Activated T-cell treated with anti-CD3 and anti-CD28 coated beads, Interleukin-2, amount 50 U/mL, for 24 hours (primary cell): ENCODE data around the gene TEX2.
A peak's percentile ranks its signal among the peaks of the same experiment; 100 is the strongest.

Source experiments
- DNase-seq: peaks from one replicate; pipeline ENCODE4 v3.0.0-alpha.2; 2020
- H3K27ac Mint-ChIP-seq: 2 replicates; pipeline ENCODE4 v1.8.0; 2020; ENCODE audit warnings: mild to moderate bottlenecking, mixed read lengths
- H3K27me3 Mint-ChIP-seq: 2 replicates; pipeline ENCODE4 v1.8.0; 2020; ENCODE audit warnings: mixed read lengths
- H3K36me3 Mint-ChIP-seq: 2 replicates; pipeline ENCODE4 v1.8.0; 2020; ENCODE audit warnings: low read depth, mixed read lengths
- H3K4me1 Mint-ChIP-seq: 2 replicates; pipeline ENCODE4 v1.8.0; 2020; ENCODE audit warnings: low read depth, mixed read lengths
- H3K4me3 Mint-ChIP-seq: 2 replicates; pipeline ENCODE4 v1.8.0; 2020; ENCODE audit warnings: mild to moderate bottlenecking, moderate library complexity, mixed read lengths
- H3K9me3 Mint-ChIP-seq: 2 replicates; pipeline ENCODE4 v1.8.0; 2020; ENCODE audit warnings: mixed read lengths

TEX2 gene, protein sequence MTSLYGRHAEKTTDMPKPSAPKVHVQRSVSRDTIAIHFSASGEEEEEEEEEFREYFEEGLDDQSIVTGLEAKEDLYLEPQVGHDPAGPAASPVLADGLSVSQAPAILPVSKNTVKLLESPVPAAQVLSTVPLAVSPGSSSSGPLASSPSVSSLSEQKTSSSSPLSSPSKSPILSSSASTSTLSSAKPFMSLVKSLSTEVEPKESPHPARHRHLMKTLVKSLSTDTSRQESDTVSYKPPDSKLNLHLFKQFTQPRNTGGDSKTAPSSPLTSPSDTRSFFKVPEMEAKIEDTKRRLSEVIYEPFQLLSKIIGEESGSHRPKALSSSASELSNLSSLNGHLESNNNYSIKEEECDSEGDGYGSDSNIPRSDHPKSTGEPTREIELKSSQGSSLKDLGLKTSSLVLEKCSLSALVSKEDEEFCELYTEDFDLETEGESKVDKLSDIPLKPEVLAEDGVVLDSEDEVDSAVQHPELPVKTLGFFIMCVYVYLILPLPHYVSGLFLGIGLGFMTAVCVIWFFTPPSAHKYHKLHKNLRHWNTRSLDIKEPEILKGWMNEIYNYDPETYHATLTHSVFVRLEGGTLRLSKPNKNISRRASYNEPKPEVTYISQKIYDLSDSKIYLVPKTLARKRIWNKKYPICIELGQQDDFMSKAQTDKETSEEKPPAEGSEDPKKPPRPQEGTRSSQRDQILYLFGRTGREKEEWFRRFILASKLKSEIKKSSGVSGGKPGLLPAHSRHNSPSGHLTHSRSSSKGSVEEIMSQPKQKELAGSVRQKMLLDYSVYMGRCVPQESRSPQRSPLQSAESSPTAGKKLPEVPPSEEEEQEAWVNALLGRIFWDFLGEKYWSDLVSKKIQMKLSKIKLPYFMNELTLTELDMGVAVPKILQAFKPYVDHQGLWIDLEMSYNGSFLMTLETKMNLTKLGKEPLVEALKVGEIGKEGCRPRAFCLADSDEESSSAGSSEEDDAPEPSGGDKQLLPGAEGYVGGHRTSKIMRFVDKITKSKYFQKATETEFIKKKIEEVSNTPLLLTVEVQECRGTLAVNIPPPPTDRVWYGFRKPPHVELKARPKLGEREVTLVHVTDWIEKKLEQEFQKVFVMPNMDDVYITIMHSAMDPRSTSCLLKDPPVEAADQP

DNA sequence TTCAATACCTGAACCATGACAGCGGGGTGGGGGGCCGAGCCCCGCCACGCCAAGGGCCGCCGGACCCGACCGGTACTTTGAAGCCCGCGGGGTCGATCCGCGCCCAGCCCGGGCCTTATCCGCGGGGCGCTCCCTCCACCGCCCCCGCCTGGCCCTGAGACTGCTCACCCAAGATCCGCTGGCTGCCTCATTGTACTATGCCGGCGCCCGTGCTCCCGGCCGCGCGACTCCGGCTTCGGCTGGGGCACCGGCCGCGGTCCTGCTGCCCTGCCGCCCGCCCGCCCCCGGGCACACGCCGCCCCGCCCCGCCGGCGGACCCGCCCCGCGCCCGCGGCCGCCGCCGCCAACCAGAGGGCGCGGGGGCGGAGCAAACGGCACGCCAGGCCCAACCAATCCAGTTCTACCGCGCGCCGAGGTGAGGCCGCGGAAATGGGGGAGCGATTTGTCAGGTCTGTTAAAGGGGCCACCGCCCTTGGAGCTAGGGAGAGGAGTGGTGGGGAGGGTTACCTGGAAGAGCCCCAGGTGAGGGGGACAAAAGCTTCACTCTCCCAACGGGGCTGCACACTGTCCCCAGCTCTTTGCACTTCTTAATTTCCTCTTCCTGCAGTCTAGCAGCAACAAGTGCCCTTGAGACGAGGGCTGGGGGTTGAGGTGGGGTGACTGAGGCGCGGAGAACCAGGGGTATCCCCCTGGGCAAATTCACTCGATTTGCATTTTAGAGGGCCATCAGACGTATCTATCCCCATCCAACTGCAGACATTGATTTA, at the start of gene TEX2:
Gene TEX2 (minus strand): TSS at position 261 of the 767 bp plus-strand sequence. CDS start 49,043 bp downstream, outside the sequence.
- peak within 1 kb of the TSS; percentile 93 for H3K27ac Mint-ChIP-seq

DNA sequence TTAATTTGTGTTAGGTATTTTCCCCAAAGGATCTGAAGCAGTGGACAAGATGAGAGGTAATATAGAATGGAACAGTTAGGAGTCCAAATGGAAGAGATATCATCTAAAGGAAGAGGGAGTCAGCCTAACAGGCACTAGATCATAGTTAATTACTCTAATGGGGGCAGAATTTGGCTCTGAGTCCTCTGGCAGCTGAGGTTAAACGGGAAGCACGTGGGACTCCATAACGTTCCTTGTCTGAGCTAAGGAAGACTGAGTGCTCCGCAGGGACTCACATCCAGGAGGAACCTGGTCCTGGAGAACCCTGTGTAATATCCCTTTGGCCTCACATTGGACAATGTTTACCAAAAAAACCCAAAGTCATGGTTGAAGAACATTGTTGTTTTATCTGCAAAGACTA, 46.6 kb upstream of the TEX2 start:
- Mint-ChIP-seq H3K27ac (no peak overlapping the region), H3K36me3 (no peaks in the 10 kb centered on the region), H3K27me3 (no peaks in the 10 kb centered on the region), H3K9me3 (no peaks in the 10 kb centered on the region), H3K4me1 (peaks cover 2% of the 10 kb centered on the region), H3K4me3 (no peak overlapping the region)
- no peak for DNase-seq

More for the DNA sequence above, at the start of gene TEX2:
- Mint-ChIP-seq H3K4me3 (peak within 1 kb of the TSS; percentile 90), H3K27me3 (peaks cover 3% of the 10 kb centered on the region), H3K4me1 (peaks cover 44% of the 10 kb centered on the region), H3K36me3 (peaks cover 4% of the 10 kb centered on the region), H3K9me3 (no peaks in the 10 kb centered on the region)
- DNase-seq = peak; percentile 90

DNA sequence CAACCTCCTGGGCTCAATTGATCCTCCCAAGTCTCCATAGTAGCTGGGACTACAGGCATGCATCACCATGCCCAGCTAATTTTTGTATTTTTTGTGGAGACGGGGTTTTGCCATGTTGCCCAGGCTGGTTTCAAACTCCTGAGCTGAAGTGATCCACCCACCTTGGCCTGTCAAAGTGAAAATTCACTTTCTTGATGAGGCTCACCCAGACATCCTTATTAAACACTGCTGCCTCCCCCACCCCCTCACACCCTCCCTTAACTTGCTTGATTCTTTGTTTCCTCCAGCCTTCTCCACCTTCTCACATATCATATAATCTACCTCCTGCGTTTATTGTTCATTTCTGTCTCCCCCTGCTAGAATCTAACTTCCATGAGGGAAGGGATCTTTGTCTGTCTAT, 46.0 kb upstream of the TEX2 start:
- Mint-ChIP-seq H3K4me1 (peaks cover 2% of the 10 kb centered on the region), H3K27me3 (no peaks in the 10 kb centered on the region), H3K27ac (no peak overlapping the region), H3K36me3 (no peaks in the 10 kb centered on the region), H3K4me3 (no peak overlapping the region), H3K9me3 (no peaks in the 10 kb centered on the region)
- DNase-seq = no peak

DNA sequence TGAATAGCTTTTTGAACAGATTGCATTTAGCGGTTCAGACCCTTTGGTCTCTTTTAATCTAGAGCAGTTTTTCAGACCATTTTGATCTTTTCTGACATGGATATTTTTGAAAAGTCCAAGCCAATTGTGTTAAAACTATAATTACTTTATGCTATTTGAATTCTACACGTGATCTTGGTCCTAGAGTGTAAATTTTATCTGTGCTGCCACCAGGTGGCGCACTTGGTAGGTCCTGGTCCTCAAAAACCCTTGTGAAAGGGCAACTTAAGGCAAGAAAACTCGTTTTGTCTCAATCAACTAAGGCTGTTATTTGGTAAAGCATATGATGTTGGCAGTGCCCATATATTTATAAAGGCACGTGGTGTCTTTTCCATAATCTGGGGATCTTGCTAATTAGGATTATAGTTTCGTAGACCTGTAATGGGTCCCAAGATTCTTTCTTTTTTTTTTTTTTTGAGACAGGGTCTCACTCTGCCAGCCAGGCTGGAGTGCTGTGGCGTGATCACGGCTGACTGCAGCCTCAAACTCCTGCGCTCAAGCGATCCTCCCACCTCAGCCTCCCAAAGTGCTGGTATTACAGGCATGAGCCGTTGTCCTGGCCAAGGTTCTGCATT, 43.9 kb upstream of the TEX2 start:
- Mint-ChIP-seq H3K4me3 (no peak overlapping the region), H3K4me1 (peaks cover 2% of the 10 kb centered on the region), H3K36me3 (no peaks in the 10 kb centered on the region), H3K9me3 (no peaks in the 10 kb centered on the region), H3K27ac (no peak overlapping the region), H3K27me3 (no peaks in the 10 kb centered on the region)
- DNase-seq = peak; percentile 75

DNA sequence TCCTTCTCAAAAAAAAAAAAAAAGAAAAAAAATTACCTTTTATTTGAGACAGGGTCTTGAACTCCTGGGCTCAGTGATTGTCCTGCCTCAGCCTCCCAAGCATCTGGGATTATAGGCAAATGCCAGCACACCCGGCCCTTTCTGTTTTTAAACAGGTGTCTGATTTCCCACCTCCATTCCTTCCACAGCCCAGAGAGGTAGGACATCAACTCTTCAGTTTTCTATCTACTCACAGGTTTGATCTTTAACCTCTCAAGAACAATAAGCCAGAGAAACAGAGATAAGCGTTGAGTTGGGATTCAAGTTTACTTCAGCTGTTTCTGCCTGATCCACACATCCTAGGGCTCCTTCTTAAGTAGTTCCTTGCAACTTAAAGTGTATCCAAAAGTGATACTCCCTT, 41.5 kb upstream of the TEX2 start:
- H3K36me3 Mint-ChIP-seq = no peaks in the 10 kb centered on the region
- peaks cover 2% of the 10 kb centered on the region for H3K4me1 Mint-ChIP-seq
- no peak for DNase-seq
- H3K27me3 Mint-ChIP-seq = no peaks in the 10 kb centered on the region
- no peak overlapping the region for H3K4me3 Mint-ChIP-seq
- H3K9me3 Mint-ChIP-seq = no peaks in the 10 kb centered on the region
- no peak overlapping the region for H3K27ac Mint-ChIP-seq

DNA sequence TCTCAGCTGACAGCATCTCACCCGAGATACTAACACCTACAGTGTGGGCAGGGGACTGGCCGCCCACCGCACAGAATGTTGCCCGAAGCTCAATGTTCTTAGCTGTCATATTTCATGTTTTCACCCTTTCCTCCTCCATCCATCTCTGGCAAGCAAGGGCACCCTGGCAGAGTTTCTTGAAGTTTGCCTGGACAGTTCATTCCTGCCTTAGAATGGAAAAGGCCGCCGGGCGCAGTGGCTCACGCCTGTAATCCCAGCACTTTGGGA, 37.6 kb upstream of the TEX2 start:
- H3K4me1 Mint-ChIP-seq = no peaks in the 10 kb centered on the region
- H3K4me3 Mint-ChIP-seq = no peak overlapping the region
- H3K27me3 Mint-ChIP-seq = no peaks in the 10 kb centered on the region
- DNase-seq = no peak
- H3K36me3 Mint-ChIP-seq = no peaks in the 10 kb centered on the region
- H3K9me3 Mint-ChIP-seq = no peaks in the 10 kb centered on the region
- H3K27ac Mint-ChIP-seq = no peak overlapping the region

DNA sequence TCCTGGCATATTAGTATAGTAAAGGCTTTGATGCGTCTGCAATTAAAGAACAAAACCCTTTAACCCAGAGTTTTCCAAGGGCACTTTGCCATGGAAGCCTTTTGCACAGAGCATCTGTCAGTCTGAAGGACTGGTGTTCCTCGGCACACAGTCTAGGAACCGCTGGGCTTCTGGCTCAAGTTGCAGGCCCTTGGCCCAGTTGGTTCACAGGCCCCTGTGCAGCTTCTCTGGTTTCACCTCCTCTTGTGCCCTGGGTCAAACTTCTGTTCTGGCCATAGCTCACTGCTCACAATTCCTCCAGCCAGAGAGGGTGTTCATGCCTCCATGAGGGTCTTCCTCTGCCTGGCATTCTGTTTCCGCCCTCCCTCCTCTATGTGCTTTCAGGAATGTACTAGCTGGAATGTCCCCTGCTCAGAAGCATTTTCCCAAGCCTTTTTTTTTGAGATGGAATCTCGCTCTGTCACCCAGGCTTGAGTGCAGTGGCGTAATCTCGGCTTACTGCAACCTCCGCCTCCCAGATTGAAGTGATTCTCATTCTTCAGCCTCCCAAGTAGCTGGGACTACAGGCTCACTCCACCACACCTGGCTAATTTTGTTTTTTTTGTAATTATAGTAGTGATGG, 34.5 kb upstream of the TEX2 start:
- no peak overlapping the region for H3K27ac Mint-ChIP-seq

DNA sequence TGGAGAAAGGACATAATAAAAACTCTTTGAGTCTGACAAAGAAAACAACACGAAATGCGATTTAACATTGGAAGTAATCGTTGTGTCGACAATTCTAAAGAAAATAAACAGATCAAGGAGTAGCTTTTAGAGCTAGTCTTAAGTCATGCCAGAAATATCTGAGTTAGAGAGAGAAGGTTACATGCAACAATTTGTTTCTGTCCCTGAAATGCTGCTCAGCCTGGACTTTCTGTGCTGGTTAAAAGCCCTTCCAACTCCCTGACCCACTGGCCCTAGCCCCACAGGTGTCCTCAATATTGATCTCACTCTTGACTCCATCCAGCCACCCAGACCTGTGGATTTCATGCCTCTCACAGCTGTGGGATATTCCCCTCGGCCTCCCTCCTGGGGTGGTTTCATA, 33.2 kb upstream of the TEX2 start:
- Mint-ChIP-seq H3K36me3 (no peaks in the 10 kb centered on the region), H3K27ac (no peak overlapping the region), H3K9me3 (peaks cover 3% of the 10 kb centered on the region), H3K4me1 (no peaks in the 10 kb centered on the region), H3K4me3 (no peak overlapping the region), H3K27me3 (no peaks in the 10 kb centered on the region)
- DNase-seq = no peak

More for the DNA sequence above, 34.5 kb upstream of the TEX2 start:
- no peak for DNase-seq
- no peaks in the 10 kb centered on the region for H3K9me3 Mint-ChIP-seq
- no peaks in the 10 kb centered on the region for H3K4me1 Mint-ChIP-seq
- H3K36me3 Mint-ChIP-seq = no peaks in the 10 kb centered on the region
- no peak overlapping the region for H3K4me3 Mint-ChIP-seq
- no peaks in the 10 kb centered on the region for H3K27me3 Mint-ChIP-seq

DNA sequence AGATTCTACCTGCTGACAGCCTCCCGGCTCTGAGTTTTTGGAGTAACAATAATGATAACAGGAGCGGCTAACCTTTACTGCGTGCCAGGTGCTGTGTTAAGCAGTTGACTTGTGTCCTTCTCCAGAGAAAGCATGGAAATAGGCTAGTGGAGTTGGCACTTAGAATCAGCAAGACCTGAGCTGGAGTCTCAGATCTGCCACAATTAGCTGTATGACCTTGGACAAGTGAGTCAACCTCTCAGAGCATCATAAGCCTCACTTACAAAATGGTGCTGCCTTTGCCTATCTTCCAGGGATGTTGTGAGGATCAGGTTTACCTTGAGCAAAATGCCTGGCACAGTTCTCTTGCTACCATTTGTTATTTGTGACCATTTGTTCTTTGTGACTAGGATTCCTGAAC, 32.1 kb upstream of the TEX2 start:
- Mint-ChIP-seq H3K27ac (no peak overlapping the region), H3K4me1 (no peaks in the 10 kb centered on the region)
- DNase-seq = no peak

DNA sequence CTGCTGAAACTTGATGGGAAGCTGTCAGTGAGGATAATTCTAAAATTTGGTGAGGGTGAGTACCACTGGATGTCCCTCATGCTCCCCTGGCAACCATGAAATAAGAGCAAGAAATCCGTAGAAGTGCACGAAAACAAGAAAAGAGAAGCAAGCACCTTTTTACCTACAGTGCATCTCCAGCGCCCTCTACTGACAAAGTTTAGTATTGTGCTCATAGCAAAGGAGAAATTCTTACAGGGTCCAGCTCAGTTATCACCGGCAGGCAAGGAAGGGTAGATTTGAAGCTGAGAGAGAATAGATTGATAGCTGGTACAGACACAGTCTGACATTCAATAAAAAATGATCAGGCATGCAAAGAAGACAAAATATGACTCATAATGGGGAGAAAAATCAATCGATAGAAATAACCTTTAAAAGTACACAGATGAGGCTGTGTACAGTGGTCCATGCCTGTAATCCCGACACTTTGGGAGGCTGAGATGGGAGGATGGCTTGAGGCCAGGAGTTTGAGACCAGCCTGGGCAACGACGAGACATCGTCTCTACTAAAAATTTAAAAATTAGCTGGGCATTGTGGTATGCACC, 28.3 kb upstream of the TEX2 start:
- Mint-ChIP-seq H3K9me3 (peaks cover 7% of the 10 kb centered on the region), H3K36me3 (no peaks in the 10 kb centered on the region), H3K27ac (no peak overlapping the region), H3K4me3 (no peak overlapping the region), H3K4me1 (no peaks in the 10 kb centered on the region), H3K27me3 (no peaks in the 10 kb centered on the region)
- no peak for DNase-seq

More for the DNA sequence above, 32.1 kb upstream of the TEX2 start:
- Mint-ChIP-seq H3K4me3 (no peak overlapping the region), H3K27me3 (no peaks in the 10 kb centered on the region), H3K36me3 (no peaks in the 10 kb centered on the region), H3K9me3 (peaks cover 7% of the 10 kb centered on the region)

DNA sequence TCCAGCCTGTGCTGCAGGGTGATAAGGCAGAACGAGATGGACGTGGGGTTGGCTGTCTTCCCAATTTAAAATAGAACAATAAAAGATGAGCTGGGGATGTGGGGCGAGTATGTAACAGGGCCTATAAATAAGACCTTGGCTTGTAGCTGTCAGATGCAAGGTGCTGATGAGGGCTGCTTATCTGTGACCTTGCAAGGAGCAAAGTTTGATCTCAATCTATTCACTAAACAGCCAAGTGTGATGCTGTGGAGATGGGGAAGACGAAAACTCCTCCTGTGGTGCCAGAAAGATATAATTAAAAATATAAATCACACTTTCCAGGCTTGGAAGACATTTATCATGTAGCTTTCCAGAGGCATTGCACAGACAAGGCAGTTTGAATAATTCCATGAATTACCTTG, 26.7 kb upstream of the TEX2 start:
- Mint-ChIP-seq H3K27ac (no peak overlapping the region), H3K9me3 (peaks cover 7% of the 10 kb centered on the region), H3K27me3 (no peaks in the 10 kb centered on the region), H3K4me1 (no peaks in the 10 kb centered on the region), H3K4me3 (no peak overlapping the region), H3K36me3 (no peaks in the 10 kb centered on the region)
- no peak for DNase-seq

DNA sequence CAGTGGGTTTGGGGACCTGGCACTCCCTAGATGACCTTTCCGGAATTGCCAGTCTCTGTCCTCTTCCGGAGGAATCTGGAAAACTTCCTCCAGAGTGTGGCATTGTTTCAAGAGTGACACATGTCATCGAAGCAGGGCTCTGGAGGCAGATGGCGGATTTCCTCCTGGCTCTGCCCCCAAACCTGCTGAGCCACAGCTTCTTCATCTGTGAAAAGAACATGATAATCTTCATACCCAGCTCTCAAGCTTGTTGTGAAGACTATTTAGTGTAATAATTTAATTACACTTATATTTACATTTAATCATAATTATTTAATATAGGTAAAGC, 19.7 kb upstream of the TEX2 start:
- Mint-ChIP-seq H3K36me3 (no peaks in the 10 kb centered on the region), H3K27ac (no peak overlapping the region), H3K27me3 (no peaks in the 10 kb centered on the region), H3K4me3 (no peak overlapping the region), H3K9me3 (no peaks in the 10 kb centered on the region), H3K4me1 (no peaks in the 10 kb centered on the region)
- DNase-seq = no peak

DNA sequence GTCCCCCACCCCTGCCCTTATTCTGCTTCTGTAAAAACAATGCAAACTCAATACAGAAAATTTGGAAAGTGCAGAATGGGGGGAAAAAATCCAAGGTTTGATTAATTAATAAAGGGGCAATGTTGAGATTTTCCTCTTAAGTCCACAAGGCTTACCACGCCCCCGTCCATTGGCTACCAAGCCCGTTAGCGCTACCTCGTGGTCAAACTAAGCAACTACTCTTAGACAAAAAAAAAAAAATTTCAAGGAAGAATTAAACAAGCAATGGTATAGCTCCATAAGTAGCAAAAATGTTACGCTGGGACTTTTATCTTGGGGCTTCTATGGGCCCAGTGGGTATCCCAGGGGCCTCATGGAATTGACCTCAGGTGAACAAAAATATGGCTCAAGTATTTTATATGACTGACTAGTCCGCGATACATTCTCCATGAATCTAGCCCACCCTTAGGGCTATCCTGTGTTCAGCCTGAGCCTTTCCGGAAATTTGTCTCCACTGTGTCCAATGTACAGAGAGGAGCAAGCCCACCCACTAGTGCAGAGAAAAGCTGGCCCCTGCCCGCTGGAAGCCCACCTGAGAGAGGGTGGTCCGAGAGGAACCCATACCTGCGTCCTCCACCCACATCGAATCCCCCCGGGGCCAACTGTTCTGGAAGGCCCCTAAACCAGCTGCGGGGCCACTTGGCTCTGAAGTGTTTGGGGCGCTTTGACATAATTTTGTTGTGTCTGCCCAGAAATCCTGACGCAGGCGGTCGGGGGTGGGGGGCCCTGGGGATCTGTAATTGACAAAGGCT, 19.1 kb upstream of the TEX2 start:
- peak; percentile 41 for DNase-seq
- Mint-ChIP-seq H3K27ac (no peak overlapping the region), H3K36me3 (no peaks in the 10 kb centered on the region), H3K9me3 (no peaks in the 10 kb centered on the region), H3K4me3 (no peak overlapping the region), H3K4me1 (no peaks in the 10 kb centered on the region), H3K27me3 (no peaks in the 10 kb centered on the region)
